DND-41 (cell line): ENCODE data around the gene EPHA1.

Source experiments
- ATAC-seq: fragments of 200-7000 bp; cut with Tn5 transposase; 3 replicates; pipeline ENCODE4 v1.9.1; 2021; ENCODE audit warnings: low read depth; ENCODE audit not compliant: insufficient read depth
- DNase-seq: peaks from one replicate; pipeline ENCODE4 v3.0.0-alpha.2; 2020
- H2AFZ ChIP-seq: 2 replicates; pipeline ENCODE4 v1.6.0; 2012; ENCODE audit warnings: low read depth, low read length
- H3K27ac ChIP-seq: 2 replicates; pipeline ENCODE4 v1.5.1; 2012; ENCODE audit warnings: low read length, inconsistent platforms
- H3K27me3 ChIP-seq: fragments of 200-600 bp; sonication (generic); 2 replicates; pipeline ENCODE4 v1.6.0; 2012; ENCODE audit warnings: low read length, mild to moderate bottlenecking, inconsistent platforms; ENCODE audit not compliant: insufficient read depth, poor library complexity
- H3K36me3 ChIP-seq: 2 replicates; pipeline ENCODE4 v1.5.1; 2012; ENCODE audit warnings: low read length, inconsistent platforms; ENCODE audit not compliant: insufficient read depth
- H3K4me1 ChIP-seq: 2 replicates; pipeline ENCODE4 v1.5.1; 2012; ENCODE audit warnings: mild to moderate bottlenecking, low read length; ENCODE audit not compliant: insufficient read depth
- H3K4me2 ChIP-seq: 2 replicates; pipeline ENCODE4 v1.6.0; 2012; ENCODE audit warnings: mild to moderate bottlenecking, moderate library complexity, low read length, inconsistent platforms; ENCODE audit not compliant: insufficient read depth
- H3K4me3 ChIP-seq, 2 experiments: fragments of 200-600 bp in 1 of 2; shearing (Covaris generic) in 1 of 2; 2 replicates each; pipeline ENCODE4 v1.5.1; 2012 to 2016; ENCODE audit warnings: inconsistent platforms in 2 of 2, low read length in 2 of 2, mild to moderate bottlenecking in 2 of 2, low read depth in 1 of 2, moderate library complexity in 1 of 2
- H3K79me2 ChIP-seq: 2 replicates; pipeline ENCODE4 v1.6.0; 2012; ENCODE audit warnings: low read length, inconsistent platforms; ENCODE audit not compliant: insufficient read depth
- H3K9ac ChIP-seq: 2 replicates; pipeline ENCODE4 v1.6.0; 2012; ENCODE audit warnings: low read depth, mild to moderate bottlenecking, inconsistent platforms, low read length, moderate library complexity
- H3K9me3 ChIP-seq: 2 replicates; pipeline ENCODE4 v1.5.1; 2012; ENCODE audit warnings: low read length, moderate library complexity, mild to moderate bottlenecking, inconsistent platforms; ENCODE audit not compliant: insufficient read depth, severe bottlenecking
- H4K20me1 ChIP-seq: 2 replicates; pipeline ENCODE4 v1.6.0; 2012; ENCODE audit warnings: low read length; ENCODE audit not compliant: insufficient read depth
- EZH2 ChIP-seq: IDR thresholded peaks from 3 replicates; pipeline ENCODE4 v1.6.1; 2012; ENCODE audit warnings: borderline replicate concordance, low read depth, mild to moderate bottlenecking, moderate library complexity, low read length, inconsistent platforms; ENCODE audit not compliant: severe bottlenecking
- TF ChIP-seq, protein P1 (sequence below): IDR thresholded peaks from 2 replicates; pipeline ENCODE4 v1.5.1; 2012; ENCODE audit warnings: borderline replicate concordance, low read length, moderate library complexity, mild to moderate bottlenecking; ENCODE audit not compliant: poor library complexity, severe bottlenecking; ENCODE audit errors: extremely low read depth

Gene EPHA1

DNA sequence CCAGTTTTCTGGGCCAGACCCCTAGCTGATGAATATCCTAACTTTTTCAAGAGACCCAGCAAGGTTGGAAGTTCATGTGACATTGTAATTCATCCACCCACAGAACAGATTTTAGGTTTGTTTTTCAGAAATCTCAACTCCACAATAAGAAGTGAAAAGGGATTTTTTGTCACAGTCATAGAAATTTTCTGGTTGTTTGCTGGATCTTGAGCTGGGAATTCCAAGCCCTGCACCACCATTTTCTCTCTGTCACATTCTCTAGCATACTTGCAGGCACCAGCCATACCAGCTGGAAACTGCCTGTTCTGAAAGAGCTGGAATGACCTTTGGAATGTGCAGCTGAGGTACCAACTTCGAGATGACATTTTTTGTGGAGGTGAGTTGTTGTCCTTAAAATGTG is 43.1 kb upstream of the EPHA1 start:
- Histone ChIP-seq H4K20me1 (no peaks in the 10 kb centered on the region), H3K9me3 (no peaks in the 10 kb centered on the region), H3K27me3 (peaks cover 30% of the 10 kb centered on the region), H3K4me2 (no peak overlapping the region), H2AFZ (no peak overlapping the region), H3K9ac (no peak overlapping the region), H3K36me3 (no peaks in the 10 kb centered on the region), H3K4me3 (no peak overlapping the region), H3K27ac (no peak overlapping the region), H3K79me2 (no peaks in the 10 kb centered on the region), H3K4me1 (no peaks in the 10 kb centered on the region)
- TF ChIP-seq EZH2 = no peak
- TF ChIP-seq, protein P1, sequence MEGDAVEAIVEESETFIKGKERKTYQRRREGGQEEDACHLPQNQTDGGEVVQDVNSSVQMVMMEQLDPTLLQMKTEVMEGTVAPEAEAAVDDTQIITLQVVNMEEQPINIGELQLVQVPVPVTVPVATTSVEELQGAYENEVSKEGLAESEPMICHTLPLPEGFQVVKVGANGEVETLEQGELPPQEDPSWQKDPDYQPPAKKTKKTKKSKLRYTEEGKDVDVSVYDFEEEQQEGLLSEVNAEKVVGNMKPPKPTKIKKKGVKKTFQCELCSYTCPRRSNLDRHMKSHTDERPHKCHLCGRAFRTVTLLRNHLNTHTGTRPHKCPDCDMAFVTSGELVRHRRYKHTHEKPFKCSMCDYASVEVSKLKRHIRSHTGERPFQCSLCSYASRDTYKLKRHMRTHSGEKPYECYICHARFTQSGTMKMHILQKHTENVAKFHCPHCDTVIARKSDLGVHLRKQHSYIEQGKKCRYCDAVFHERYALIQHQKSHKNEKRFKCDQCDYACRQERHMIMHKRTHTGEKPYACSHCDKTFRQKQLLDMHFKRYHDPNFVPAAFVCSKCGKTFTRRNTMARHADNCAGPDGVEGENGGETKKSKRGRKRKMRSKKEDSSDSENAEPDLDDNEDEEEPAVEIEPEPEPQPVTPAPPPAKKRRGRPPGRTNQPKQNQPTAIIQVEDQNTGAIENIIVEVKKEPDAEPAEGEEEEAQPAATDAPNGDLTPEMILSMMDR = no peak
- DNase-seq (no peak), ATAC-seq (no peak)

DNA sequence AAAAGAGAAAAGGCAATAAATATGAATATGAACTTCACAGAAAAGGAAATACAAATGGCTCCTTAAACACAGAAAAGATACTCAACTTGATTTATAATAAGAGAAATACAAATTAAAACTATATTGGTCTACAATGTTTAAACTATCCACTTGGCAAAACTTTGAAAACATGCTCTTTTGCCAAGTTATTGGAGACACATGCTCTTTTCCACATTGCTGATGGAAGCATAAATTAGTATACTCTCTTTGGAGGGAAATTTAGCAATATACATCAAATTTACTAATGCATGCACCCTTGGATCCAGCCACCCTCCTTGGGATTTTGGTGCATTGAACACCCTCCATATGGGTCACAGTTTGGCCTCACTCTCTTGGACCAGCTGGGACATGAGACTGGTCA is 42.5 kb upstream of the EPHA1 start:
- H3K79me2 ChIP-seq = no peaks in the 10 kb centered on the region
- H3K4me3 ChIP-seq = no peak overlapping the region

DNA sequence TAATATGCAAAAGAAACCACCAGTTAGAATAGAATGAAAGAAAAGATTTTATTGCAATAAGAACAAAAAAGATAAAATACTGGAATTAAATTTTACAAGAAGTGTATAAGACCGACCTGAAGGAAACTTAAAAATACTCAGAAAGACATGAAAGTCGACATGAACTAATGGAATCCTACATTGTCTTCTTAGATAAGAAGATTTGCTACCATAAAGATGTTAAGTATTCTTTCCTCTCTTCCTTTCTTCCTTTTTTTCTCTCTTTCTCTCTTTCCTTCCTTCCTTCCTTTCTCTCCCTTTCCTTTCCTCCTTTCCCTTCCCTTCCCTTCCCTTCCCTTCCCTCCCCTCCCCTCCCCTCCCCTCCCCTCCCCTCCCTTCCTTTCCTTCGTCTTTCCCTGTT is 41.1 kb upstream of the EPHA1 start:
- ATAC-seq = no peak
- H3K79me2 ChIP-seq = no peaks in the 10 kb centered on the region
- no peaks in the 10 kb centered on the region for H3K4me1 ChIP-seq
- H3K27ac ChIP-seq = no peak overlapping the region
- no peaks in the 10 kb centered on the region for H4K20me1 ChIP-seq
- no peak overlapping the region for H2AFZ ChIP-seq
- H3K9me3 ChIP-seq = no peaks in the 10 kb centered on the region
- no peak overlapping the region for H3K4me3 ChIP-seq
- no peak for DNase-seq
- TF ChIP-seq, protein P1 = no peak
- no peak for TF ChIP-seq EZH2
- H3K36me3 ChIP-seq = no peaks in the 10 kb centered on the region
- no peak overlapping the region for H3K9ac ChIP-seq
- H3K4me2 ChIP-seq = no peak overlapping the region
- peaks cover 27% of the 10 kb centered on the region for H3K27me3 ChIP-seq

More for the DNA sequence above, 42.5 kb upstream of the EPHA1 start:
- Histone ChIP-seq H2AFZ (no peak overlapping the region), H3K4me1 (no peaks in the 10 kb centered on the region), H4K20me1 (no peaks in the 10 kb centered on the region), H3K9me3 (no peaks in the 10 kb centered on the region), H3K27ac (no peak overlapping the region), H3K27me3 (peaks cover 31% of the 10 kb centered on the region), H3K9ac (no peak overlapping the region), H3K4me2 (no peak overlapping the region), H3K36me3 (no peaks in the 10 kb centered on the region)
- no peak for TF ChIP-seq EZH2
- TF ChIP-seq, protein P1 = no peak
- DNase-seq = no peak
- ATAC-seq = no peak

DNA sequence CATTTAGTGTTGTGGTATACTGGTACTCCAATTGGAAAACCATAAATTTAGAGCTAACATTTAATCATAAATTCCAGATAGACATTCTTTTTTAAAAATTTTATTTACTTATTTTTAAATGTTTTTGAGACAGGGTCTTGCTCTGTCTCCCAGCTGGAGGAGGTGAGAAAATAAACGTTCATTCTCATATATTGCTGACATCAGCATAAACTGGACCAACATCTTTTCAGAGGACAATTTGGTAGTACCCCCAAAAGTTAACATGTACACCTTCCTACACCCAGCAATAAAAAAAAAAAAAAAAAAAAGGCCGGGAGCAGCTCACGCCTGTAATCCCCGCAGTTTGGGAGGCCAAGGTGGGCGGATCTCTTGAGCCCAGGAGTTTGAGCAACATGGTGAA is 39.8 kb upstream of the EPHA1 start:
- no peaks in the 10 kb centered on the region for H3K79me2 ChIP-seq
- H3K4me1 ChIP-seq = no peaks in the 10 kb centered on the region
- H2AFZ ChIP-seq = no peak overlapping the region
- no peaks in the 10 kb centered on the region for H3K36me3 ChIP-seq
- no peaks in the 10 kb centered on the region for H3K9me3 ChIP-seq
- no peak overlapping the region for H3K27ac ChIP-seq
- TF ChIP-seq, protein P1 = no peak
- no peak for TF ChIP-seq EZH2
- no peak overlapping the region for H3K4me3 ChIP-seq
- H3K27me3 ChIP-seq = peaks cover 18% of the 10 kb centered on the region
- no peak overlapping the region for H3K9ac ChIP-seq
- ATAC-seq = no peak
- no peak overlapping the region for H3K4me2 ChIP-seq
- DNase-seq = no peak
- H4K20me1 ChIP-seq = no peaks in the 10 kb centered on the region
